OCI-LY7 (cell line): Measurements from ENCODE around the gene TSACC. TPM values are rescaled to one million over a fixed set of nuclear protein-coding genes. Genes with fewer than 3 reads are reported as not detected.

ENCODE experiments used
- BruUV-seq: library from RNA; stranded (reverse); fragments of 400-500 nt; replicated peaks from 2 replicates; lab custom pipeline; 2021; lab: Mats Ljungman, UMichigan
- CTCF ChIA-PET: fragments of 300-600 bp; sonication (Branson Sonifier 250); formaldehyde crosslinking; loops from one replicate; lab custom pipeline; 2022; ENCODE audit warnings: antibody characterized with exemption; ENCODE audit not compliant: unreplicated experiment; lab: Charles Lee
- POLR2A ChIA-PET: fragments of 300-600 bp; sonication (Branson Sonifier 250); formaldehyde crosslinking; loops from one replicate; lab custom pipeline; 2022; ENCODE audit warnings: antibody characterized with exemption; lab: Charles Lee
- DNase-seq: peaks from one replicate; pipeline ENCODE4 v3.0.0-alpha.2; 2015; ENCODE audit warnings: low spot score
- H2AFZ ChIP-seq: fragments of 200-600 bp; sonication (generic), shearing (Covaris generic); 2 replicates; pipeline ENCODE4 v1.6.1; 2014; ENCODE audit warnings: mild to moderate bottlenecking, antibody characterized with exemption, low read length, moderate library complexity
- H3K27ac ChIP-seq: fragments of 200-600 bp; sonication (generic); 2 replicates; pipeline ENCODE4 v1.5.1; 2014; ENCODE audit warnings: mixed run types, low read depth, mild to moderate bottlenecking, moderate library complexity, low read length, inconsistent platforms; ENCODE audit not compliant: poor library complexity, severe bottlenecking
- H3K36me3 ChIP-seq: fragments of 200-600 bp; sonication (generic); 2 replicates; pipeline ENCODE4 v1.6.1; 2014; ENCODE audit warnings: mild to moderate bottlenecking, antibody characterized with exemption, low read length, moderate library complexity, mixed read lengths; ENCODE audit not compliant: insufficient read depth
- H3K4me1 ChIP-seq: fragments of 200-600 bp; sonication (generic); 2 replicates; pipeline ENCODE4 v1.5.1; 2014; ENCODE audit warnings: mild to moderate bottlenecking, low read length; ENCODE audit not compliant: insufficient read depth, poor library complexity, severe bottlenecking
- H3K4me2 ChIP-seq: fragments of 200-600 bp; sonication (generic); 2 replicates; pipeline ENCODE4 v1.6.1; 2014; ENCODE audit warnings: mild to moderate bottlenecking, low read length
- H3K4me3 ChIP-seq: fragments of 200-600 bp; sonication (generic); 2 replicates; pipeline ENCODE4 v1.5.1; 2014; ENCODE audit warnings: mild to moderate bottlenecking, low read depth, low read length; ENCODE audit not compliant: poor library complexity, severe bottlenecking
- H3K79me2 ChIP-seq: fragments of 200-600 bp; sonication (generic); 2 replicates; pipeline ENCODE4 v1.6.1; 2016; ENCODE audit warnings: low read depth, mild to moderate bottlenecking, low read length, moderate library complexity, mixed read lengths; ENCODE audit not compliant: insufficient read depth
- H3K9me2 ChIP-seq: fragments of 200-600 bp; sonication (generic); 2 replicates; pipeline ENCODE4 v1.6.1; 2016; ENCODE audit warnings: mild to moderate bottlenecking, low read length, mixed read lengths; ENCODE audit not compliant: insufficient read depth
- H3K9me3 ChIP-seq: fragments of 200-600 bp; sonication (generic); 2 replicates; pipeline ENCODE4 v1.6.1; 2014; ENCODE audit warnings: mild to moderate bottlenecking, mixed run types, low read length, mixed read lengths
- H4K20me1 ChIP-seq: fragments of 200-600 bp; sonication (generic); 2 replicates; pipeline ENCODE4 v1.6.1; 2014; ENCODE audit warnings: mild to moderate bottlenecking, antibody characterized with exemption, low read length, moderate library complexity, mixed read lengths; ENCODE audit not compliant: insufficient read depth
- CTCF ChIP-seq: fragments of 200-600 bp; sonication (generic); conservative IDR thresholded peaks from 2 replicates; pipeline ENCODE4 v1.5.1; 2014; ENCODE audit warnings: mild to moderate bottlenecking, antibody characterized with exemption, low read length, moderate library complexity, mixed read lengths
- EZH2phosphoT487 ChIP-seq: fragments of 200-600 bp; sonication (generic); IDR thresholded peaks from 2 replicates; pipeline ENCODE4 v1.6.1; 2018; ENCODE audit warnings: low read depth, borderline replicate concordance, mild to moderate bottlenecking, mixed run types, antibody characterized with exemption, low read length, moderate library complexity, mixed read lengths
- intact Hi-C: fragments of 100-400 bp; cut with micrococcal nuclease; formaldehyde crosslinking; loops from one replicate; pipeline ENCODE4 v1.10.0; 2022; ENCODE audit not compliant: unreplicated experiment
- total RNA-seq, 2 experiments: library from RNA; depleted of rRNA in 1 of 2; stranded (reverse); fragments of >200 nt in 1 of 2; shearing (Covaris generic) in 1 of 2; gene quantifications; 2 replicates each; pipeline ENCODE4 v1.2.3, GENCODE V29; 2014 to 2022

TSACC gene
- total RNA-seq, 2 experiments from 2014 or later = 2.0 to 2.3 TPM

- Histone ChIP-seq H3K4me2 (peak within 1 kb of the TSS; percentile 54; the same call in 1 of the 2 replicates), H3K9me2 (no peaks in the 10 kb centered on the region), H4K20me1 (no peaks in the 10 kb centered on the region), H3K36me3 (no peaks in the 10 kb centered on the region), H3K4me1 (no peaks in the 10 kb centered on the region), H3K27ac (no peak within 1 kb of the TSS), H3K79me2 (no peaks in the 10 kb centered on the region), H3K9me3 (no peaks in the 10 kb centered on the region), H2AFZ (no peak within 1 kb of the TSS; the same call in 1 of the 2 replicates), H3K4me3 (no peak within 1 kb of the TSS)
- CTCF ChIA-PET = no interaction called here
- no peak for DNase-seq
- intact Hi-C loops = no loop called here
- POLR2A ChIA-PET = interaction anchor here (0.7 kb wide), 1 partner anchor 36 kb away, joined by 3 read pairs; no protein-coding TSS in a partner anchor
- TF ChIP-seq EZH2phosphoT487 (no peak), CTCF (no peak)
- BruUV-seq = no TSS peak
Measured at GRCh38 chr1:156295391-156295947, 42.9 kb upstream of the TSACC start, which contains the start of gene GLMP. TSS of gene GLMP (minus strand) at chr1:156295679. CDS start at chr1:156295645, 34 bp downstream.

GRCh38 chr1:156298852-156299357 is 39.4 kb upstream of the TSACC start, which contains the start of gene VHLL:
TSS of gene VHLL (minus strand) at chr1:156299307. CDS start at chr1:156299189, 118 bp downstream.
- H3K27ac ChIP-seq = no peak within 1 kb of the TSS
- H3K9me2 ChIP-seq = no peaks in the 10 kb centered on the region
- H3K9me3 ChIP-seq = no peaks in the 10 kb centered on the region
- BruUV-seq = no TSS peak
- TF ChIP-seq CTCF (no peak), EZH2phosphoT487 (no peak)
- DNase-seq = no peak
- H3K36me3 ChIP-seq = peaks cover 10% of the 10 kb centered on the region
- CTCF ChIA-PET = no interaction called here
- H3K79me2 ChIP-seq = no peaks in the 10 kb centered on the region
- no peaks in the 10 kb centered on the region for H3K4me1 ChIP-seq
- POLR2A ChIA-PET = no interaction called here
- intact Hi-C loops = no loop called here
- H4K20me1 ChIP-seq = no peaks in the 10 kb centered on the region
- no peak within 1 kb of the TSS for H2AFZ ChIP-seq
- no peak within 1 kb of the TSS for H3K4me2 ChIP-seq
- H3K4me3 ChIP-seq = no peak within 1 kb of the TSS

GRCh38 chr1:156303241-156303640 is 35.1 kb upstream of the TSACC start:
- BruUV-seq = no TSS peak
- POLR2A ChIA-PET = interaction anchor here (0.7 to 1.0 kb wide), 3 partner anchors 16 to 67 kb away, joined by 3 to 7 read pairs (median 5); no protein-coding TSS in a partner anchor

More at GRCh38 chr1:156303241-156303640, 35.1 kb upstream of the TSACC start:
- H3K4me1 ChIP-seq = no peaks in the 10 kb centered on the region
- CTCF ChIA-PET = no interaction called here
- H3K9me3 ChIP-seq = no peaks in the 10 kb centered on the region
- intact Hi-C loops = no loop called here
- H3K9me2 ChIP-seq = no peaks in the 10 kb centered on the region
- H3K79me2 ChIP-seq = no peaks in the 10 kb centered on the region
- no peak for TF ChIP-seq CTCF
- TF ChIP-seq EZH2phosphoT487 = no peak
- DNase-seq = no peak
- no peak overlapping the region for H2AFZ ChIP-seq
- no peak overlapping the region for H3K4me3 ChIP-seq
- H3K36me3 ChIP-seq = peaks cover 49% of the 10 kb centered on the region
- no peaks in the 10 kb centered on the region for H4K20me1 ChIP-seq
- no peak overlapping the region for H3K27ac ChIP-seq
- no peak overlapping the region for H3K4me2 ChIP-seq
